ENCODE results near the gene DNALI1. TPM values are rescaled to one million over a fixed set of nuclear protein-coding genes. Genes with fewer than 3 reads are reported as not detected.
"Not testable (repeated sequence)": the region's sequence is repeated elsewhere in the genome, so short reads cannot be mapped to it uniquely, and the experiment has no call there.

The DNALI1 gene
- total RNA-seq, 1 experiment from 2014 or later: 3.3 TPM

- no peak for DNase-seq
- Histone ChIP-seq H3K4me3 (ENCODE audit: insufficient read depth, low read depth, low read length) (no peak overlapping the region), H3K36me3 (replicated peaks; ENCODE audit: control insufficient read depth, insufficient read depth, low read length) (peaks cover 22% of the 10 kb centered on the region), H3K27me3 (ENCODE audit: control insufficient read depth, insufficient read depth, low read length) (no peaks in the 10 kb centered on the region; the same call in 1 of the 2 replicates)
These were observed 6.2 kb downstream of the DNALI1 start for GRCh38 chr1:37562984-37563383.

DNA sequence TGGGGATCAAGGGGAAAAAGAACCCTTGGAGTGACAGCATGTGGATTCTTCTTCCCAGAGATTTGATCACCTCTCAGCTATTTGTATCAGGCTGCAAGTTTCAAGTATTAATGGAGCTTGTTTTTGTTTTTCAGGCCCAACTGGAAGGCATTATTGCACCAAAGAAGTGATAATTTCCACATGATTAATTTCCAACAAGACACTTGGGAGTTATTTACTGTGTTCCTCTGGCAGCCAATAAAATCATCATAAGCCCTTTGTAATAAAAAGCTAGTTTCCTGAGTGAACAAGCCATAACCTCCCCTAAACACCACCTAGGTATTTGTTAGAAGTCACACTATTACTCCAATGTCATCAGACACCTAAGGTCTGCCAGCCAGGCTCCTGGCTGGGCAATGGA is 8.2 kb downstream of the DNALI1 start:
- no peaks in the 10 kb centered on the region for H3K27me3 ChIP-seq (ENCODE audit: control insufficient read depth, insufficient read depth, low read length)
- peaks cover 33% of the 10 kb centered on the region for H3K36me3 ChIP-seq (replicated peaks; ENCODE audit: control insufficient read depth, insufficient read depth, low read length)
- H3K4me3 ChIP-seq (ENCODE audit: insufficient read depth, low read depth, low read length): no peak overlapping the region
- no peak for DNase-seq

DNA sequence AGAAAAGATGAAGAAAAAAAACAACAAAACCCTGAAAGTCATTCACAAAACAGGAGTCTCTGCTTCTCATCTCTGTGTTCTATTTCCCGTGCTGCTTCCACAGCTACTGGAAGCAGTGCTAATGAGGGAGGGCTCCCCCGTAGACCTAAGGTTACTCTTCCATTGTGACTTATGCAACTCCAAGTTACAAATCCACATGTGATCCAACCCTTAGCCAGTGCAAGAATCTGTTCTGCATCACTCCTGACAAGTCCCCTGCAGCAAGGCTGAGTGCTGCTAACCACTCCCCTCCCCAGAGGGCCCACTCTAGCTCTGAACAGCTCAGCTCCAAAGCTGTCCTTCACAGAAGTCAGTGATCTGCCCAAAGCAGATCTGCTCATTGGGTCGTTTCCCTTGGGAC is 10.3 kb downstream of the DNALI1 start:
- no peak for DNase-seq
- Histone ChIP-seq H3K27me3 (ENCODE audit: control insufficient read depth, insufficient read depth, low read length) (no peaks in the 10 kb centered on the region), H3K36me3 (replicated peaks; ENCODE audit: control insufficient read depth, insufficient read depth, low read length) (peaks cover 42% of the 10 kb centered on the region), H3K4me3 (ENCODE audit: insufficient read depth, low read depth, low read length) (no peak overlapping the region)

DNA sequence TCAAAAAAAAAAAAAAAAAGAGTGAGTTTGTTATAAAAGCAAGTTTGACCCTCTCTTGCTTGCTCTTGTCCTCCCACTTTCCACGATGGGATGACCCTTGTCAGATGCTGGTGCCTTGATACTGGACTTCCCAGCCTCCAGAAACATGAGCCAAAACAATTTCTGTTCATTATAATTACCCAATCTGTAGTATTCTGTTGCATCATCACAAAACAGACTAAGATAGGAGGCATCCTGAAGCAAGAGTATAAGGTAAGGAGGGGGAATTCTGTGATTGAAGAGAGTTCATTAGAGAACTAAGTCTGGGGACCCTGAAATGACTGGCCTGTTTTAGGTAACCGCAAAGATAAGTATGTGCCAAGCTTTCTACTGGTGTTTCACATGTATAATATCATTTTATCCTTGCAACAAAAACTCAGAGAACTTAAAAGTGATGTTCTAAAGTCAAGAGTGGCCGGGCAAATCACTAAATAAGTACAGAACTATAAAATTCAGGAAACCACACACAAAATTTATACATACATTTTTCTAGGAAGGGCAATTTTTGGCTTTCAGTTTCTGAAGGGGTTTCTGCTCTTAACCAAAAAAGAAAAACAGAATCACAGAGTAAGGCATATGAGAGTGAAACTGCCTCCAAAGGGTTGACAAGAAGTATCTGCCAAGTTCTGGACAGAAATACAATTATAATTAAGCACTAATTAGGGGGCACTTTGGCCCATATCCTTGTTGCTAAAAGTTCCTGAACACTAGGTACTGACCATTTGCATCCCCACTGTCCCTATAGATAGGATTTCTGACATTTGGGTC is 14.0 kb downstream of the DNALI1 start:
- H3K36me3 ChIP-seq (replicated peaks; ENCODE audit: control insufficient read depth, insufficient read depth, low read length): peaks cover 68% of the 10 kb centered on the region
- no peaks in the 10 kb centered on the region for H3K27me3 ChIP-seq (ENCODE audit: control insufficient read depth, insufficient read depth, low read length)
- no peak overlapping the region for H3K4me3 ChIP-seq (ENCODE audit: insufficient read depth, low read depth, low read length)
- DNase-seq: no peak

DNA sequence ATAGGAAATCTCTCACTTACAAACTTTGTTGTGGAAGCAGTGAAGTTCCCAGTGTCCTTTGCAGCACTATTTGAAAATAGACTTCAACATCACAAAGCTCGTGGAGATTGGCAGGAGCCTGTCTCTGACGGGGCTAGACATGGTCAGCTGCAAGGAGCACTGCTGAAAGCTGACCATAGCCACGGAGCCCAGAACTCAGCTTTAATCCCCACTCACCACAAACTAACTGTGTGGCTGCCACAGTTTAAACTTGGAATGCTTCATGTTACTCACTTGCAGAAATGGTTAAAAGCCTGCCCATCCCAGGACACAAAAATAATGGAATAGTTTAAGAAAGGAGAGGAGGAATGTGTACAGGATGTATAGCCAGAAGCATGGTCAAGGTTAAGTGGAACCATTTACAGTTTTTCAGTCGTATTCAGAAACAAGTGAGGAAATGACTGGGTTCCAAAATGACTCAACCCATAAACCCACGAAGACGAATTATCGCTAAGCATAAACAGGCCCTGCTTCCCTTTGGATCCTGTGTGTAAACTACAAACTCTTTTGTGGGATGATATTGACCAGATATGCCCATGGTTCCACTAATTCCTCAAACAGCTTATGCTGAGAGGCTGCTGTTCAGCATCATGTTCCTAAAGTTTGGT is 18.2 kb downstream of the DNALI1 start:
- Histone ChIP-seq H3K4me3 (ENCODE audit: insufficient read depth, low read depth, low read length) (no peak overlapping the region), H3K36me3 (replicated peaks; ENCODE audit: control insufficient read depth, insufficient read depth, low read length) (peaks cover 55% of the 10 kb centered on the region), H3K27me3 (ENCODE audit: control insufficient read depth, insufficient read depth, low read length) (no peaks in the 10 kb centered on the region)
- no peak for DNase-seq

DNA sequence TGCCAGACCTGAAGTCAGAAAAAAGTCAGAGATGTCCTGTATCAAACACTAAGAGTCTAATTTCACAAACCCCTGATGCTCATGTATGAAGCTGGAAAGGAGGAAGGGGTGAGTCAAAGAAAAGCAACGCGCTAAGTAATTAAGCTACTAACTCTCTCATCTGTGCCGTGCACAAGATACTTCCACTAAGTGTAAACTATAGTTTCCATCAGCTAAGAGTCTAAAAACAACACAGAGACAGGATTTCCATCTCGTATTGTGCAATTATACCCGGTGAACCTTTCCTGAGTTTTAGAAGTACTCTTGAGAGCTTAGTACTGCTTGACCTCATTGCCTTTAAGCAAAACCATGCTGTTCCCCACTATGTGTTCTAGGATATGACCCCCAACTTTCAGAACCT is 19.0 kb downstream of the DNALI1 start:
- H3K36me3 ChIP-seq (replicated peaks; ENCODE audit: control insufficient read depth, insufficient read depth, low read length): peaks cover 54% of the 10 kb centered on the region
- H3K27me3 ChIP-seq (ENCODE audit: control insufficient read depth, insufficient read depth, low read length): no peaks in the 10 kb centered on the region
- no peak overlapping the region for H3K4me3 ChIP-seq (ENCODE audit: insufficient read depth, low read depth, low read length)
- DNase-seq: no peak

DNA sequence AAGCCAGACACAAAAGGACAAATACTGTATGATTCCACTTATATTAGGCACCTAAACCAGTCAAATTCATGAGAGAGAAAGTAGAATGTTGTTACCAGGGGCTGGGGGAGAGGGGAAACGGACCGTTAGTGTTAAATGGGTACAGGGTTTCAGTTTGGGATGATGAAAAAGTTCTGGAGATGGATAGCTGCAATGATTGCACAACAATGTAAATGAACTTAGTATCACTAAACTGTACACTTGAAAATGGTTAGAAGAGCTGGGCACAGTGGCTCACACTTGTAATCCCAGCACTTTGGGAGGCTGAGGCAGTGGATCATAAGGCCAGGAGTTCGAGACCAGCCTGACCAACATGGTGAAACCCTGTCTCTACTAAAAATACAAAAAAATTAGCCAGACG is 27.8 kb downstream of the DNALI1 start:
- not testable (repeated sequence) for H3K27me3 ChIP-seq (ENCODE audit: control insufficient read depth, insufficient read depth, low read length); H3K4me3 ChIP-seq (ENCODE audit: insufficient read depth, low read depth, low read length); DNase-seq
- peaks cover 30% of the 10 kb centered on the region for H3K36me3 ChIP-seq (replicated peaks; ENCODE audit: control insufficient read depth, insufficient read depth, low read length)

- Histone ChIP-seq H3K36me3 (replicated peaks; ENCODE audit: control insufficient read depth, insufficient read depth, low read length) (peaks cover 36% of the 10 kb centered on the region), H3K4me3 (ENCODE audit: insufficient read depth, low read depth, low read length) (no peak overlapping the region), H3K27me3 (ENCODE audit: control insufficient read depth, insufficient read depth, low read length) (no peaks in the 10 kb centered on the region)
- DNase-seq: no peak
These were observed 32.2 kb downstream of the DNALI1 start for GRCh38 chr1:37588939-37589338.

DNA sequence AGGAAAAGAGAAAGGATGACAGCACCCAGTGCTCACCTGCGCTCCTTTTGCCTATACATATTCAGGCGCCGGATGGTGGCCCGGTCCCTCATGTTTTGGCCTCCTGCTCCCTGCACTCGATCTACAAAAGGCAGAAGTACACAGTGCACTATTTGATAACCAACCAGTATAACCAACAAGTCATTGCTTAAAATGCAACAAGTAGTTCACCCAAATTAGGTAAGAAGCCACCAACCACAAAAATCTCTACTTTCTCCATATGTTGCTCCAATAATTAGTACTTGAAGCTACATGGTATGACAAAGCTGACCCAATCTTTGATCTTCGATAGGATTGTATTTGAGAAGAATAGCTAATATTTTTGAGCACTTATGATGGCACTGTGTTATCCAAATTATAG is 37.0 kb downstream of the DNALI1 start:
- Histone ChIP-seq H3K36me3 (replicated peaks; ENCODE audit: control insufficient read depth, insufficient read depth, low read length) (peaks cover 25% of the 10 kb centered on the region), H3K4me3 (ENCODE audit: insufficient read depth, low read depth, low read length) (no peak overlapping the region), H3K27me3 (ENCODE audit: control insufficient read depth, insufficient read depth, low read length) (peaks cover 2% of the 10 kb centered on the region; the same call in 1 of the 2 replicates)
- DNase-seq: no peak

DNA sequence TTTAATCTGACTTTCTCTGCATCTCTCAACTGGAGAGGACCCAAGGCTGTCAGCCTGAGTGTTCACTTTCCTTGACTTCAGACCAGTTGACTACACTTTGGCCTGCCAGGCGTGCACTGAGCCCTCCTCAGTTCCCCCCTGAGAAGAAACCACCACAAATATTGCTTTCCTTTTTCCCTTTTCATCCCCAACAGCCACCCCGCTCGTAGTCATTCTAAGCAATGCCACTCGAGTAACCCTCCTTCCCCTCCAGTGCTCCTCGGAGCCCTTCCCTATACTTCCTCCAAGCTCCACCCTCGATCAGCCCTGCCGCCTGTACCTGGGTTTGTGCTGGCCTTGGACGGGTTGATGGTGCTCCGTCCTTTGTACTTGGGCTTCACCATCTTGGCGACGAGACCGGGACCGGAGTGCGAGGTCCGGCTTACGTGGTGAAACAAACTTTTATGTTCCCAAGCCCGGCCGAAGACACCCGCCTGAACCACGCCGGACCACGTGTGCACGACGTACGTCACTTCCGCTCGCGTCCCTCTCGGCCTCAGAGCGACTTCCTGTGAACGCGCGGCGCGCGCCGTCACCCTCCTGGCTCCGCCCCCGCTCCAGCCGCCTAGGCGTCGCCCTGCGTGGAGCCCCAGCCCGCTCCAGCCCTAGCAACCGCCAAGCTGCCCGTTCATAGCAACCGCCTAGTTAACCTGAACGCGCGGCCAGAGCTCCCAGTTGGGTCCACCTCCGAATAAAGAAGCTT is 38.9 kb downstream of the DNALI1 start, which contains the start of gene GNL2:
Gene GNL2 (minus strand): TSS at position 498 of the 742 bp plus-strand sequence. CDS start 115 bp downstream, at position 383.
- peak; percentile 98 for DNase-seq
- Histone ChIP-seq H3K36me3 (replicated peaks; ENCODE audit: control insufficient read depth, insufficient read depth, low read length) (peaks cover 14% of the 10 kb centered on the region), H3K4me3 (ENCODE audit: insufficient read depth, low read depth, low read length) (peak within 1 kb of the TSS; percentile 93), H3K27me3 (ENCODE audit: control insufficient read depth, insufficient read depth, low read length) (peaks cover 2% of the 10 kb centered on the region; the same call in 1 of the 2 replicates)

DNA sequence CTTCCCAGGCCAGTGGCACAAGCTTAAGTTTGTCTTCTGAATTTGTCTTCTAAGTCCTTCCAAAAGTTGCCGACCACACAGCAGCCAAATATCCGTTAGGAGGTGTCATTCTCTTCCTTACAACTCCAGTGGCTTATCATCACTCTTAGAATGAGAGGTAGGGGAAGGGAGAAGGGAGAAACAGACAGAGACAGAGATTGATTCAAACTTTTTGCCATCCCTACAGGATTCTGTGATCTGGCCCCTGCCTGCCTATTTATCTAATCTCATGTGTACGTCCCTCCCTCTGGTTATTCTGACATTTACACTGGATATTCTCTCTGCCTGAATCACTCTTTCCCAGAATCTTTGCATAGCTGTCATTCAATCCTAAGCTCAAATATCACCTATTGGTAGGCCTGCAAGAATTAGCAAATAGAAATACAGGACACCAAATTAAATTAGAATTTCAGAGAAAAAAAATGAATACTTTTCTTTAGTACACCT is 39.5 kb downstream of the DNALI1 start:
- no peak for DNase-seq
- H3K4me3 ChIP-seq (ENCODE audit: insufficient read depth, low read depth, low read length): peak overlapping the region; percentile 93
- peaks cover 2% of the 10 kb centered on the region; the same call in 1 of the 2 replicates for H3K27me3 ChIP-seq (ENCODE audit: control insufficient read depth, insufficient read depth, low read length)

DNA sequence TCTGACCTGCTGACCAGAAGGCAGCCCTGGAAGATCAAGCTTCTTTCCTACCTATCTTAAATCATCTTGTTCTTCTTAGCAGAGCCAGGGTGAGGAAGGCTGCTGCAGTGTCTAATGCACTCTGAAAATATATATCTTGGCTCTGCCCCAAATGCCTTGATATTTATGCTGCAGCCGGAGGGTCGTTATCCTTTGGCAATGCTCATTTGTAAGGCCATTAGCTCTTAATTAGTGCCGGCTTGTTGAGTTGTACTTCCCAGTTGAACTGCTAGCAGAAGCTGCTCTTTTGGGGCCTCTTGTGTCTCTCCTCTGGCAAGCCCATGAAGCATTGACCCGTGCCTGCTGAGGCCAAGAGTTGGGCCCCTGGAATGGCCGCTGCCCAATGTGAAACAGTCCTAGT is 43.2 kb downstream of the DNALI1 start:
- Histone ChIP-seq H3K36me3 (replicated peaks; ENCODE audit: control insufficient read depth, insufficient read depth, low read length) (no peaks in the 10 kb centered on the region), H3K4me3 (ENCODE audit: insufficient read depth, low read depth, low read length) (no peak overlapping the region), H3K27me3 (ENCODE audit: control insufficient read depth, insufficient read depth, low read length) (peaks cover 2% of the 10 kb centered on the region; the same call in 1 of the 2 replicates)
- no peak for DNase-seq

More for the DNA sequence above, 39.5 kb downstream of the DNALI1 start:
- peaks cover 9% of the 10 kb centered on the region for H3K36me3 ChIP-seq (replicated peaks; ENCODE audit: control insufficient read depth, insufficient read depth, low read length)

- no peak overlapping the region for H3K4me3 ChIP-seq (ENCODE audit: insufficient read depth, low read depth, low read length)
- DNase-seq: no peak
- H3K27me3 ChIP-seq (ENCODE audit: control insufficient read depth, insufficient read depth, low read length): no peaks in the 10 kb centered on the region; the same call in 1 of the 2 replicates
- H3K36me3 ChIP-seq (replicated peaks; ENCODE audit: control insufficient read depth, insufficient read depth, low read length): no peaks in the 10 kb centered on the region
These were observed 44.7 kb downstream of the DNALI1 start for GRCh38 chr1:37601441-37601840.
